ENCODE measurements around the gene KIR2DL3.
"Not testable (repeated sequence)": the region's sequence is repeated elsewhere in the genome, so short reads cannot be mapped to it uniquely, and the experiment has no call there.

KIR2DL3 gene

GRCh38 chr19:54778896-54779295 is 40.6 kb downstream of the KIR2DL3 start:
- not testable (repeated sequence) for H3K4me3 ChIP-seq (ENCODE audit: insufficient read length, low read depth); H3K27me3 ChIP-seq (ENCODE audit: insufficient read depth, insufficient read length); H3K9ac ChIP-seq (ENCODE audit: insufficient read length, low read depth); DNase-seq (ENCODE audit: low read depth, low spot score); H3K36me3 ChIP-seq (ENCODE audit: insufficient read depth, insufficient read length, low read length); H3K4me1 ChIP-seq (ENCODE audit: insufficient read depth, insufficient read length); H3K9me3 ChIP-seq (ENCODE audit: insufficient read depth, low read length)

- H3K36me3 ChIP-seq (ENCODE audit: insufficient read depth, insufficient read length, low read length); H3K9me3 ChIP-seq (ENCODE audit: insufficient read depth, low read length); DNase-seq (ENCODE audit: low read depth, low spot score); H3K9ac ChIP-seq (ENCODE audit: insufficient read length, low read depth); H3K4me1 ChIP-seq (ENCODE audit: insufficient read depth, insufficient read length); H3K4me3 ChIP-seq (ENCODE audit: insufficient read length, low read depth); H3K27me3 ChIP-seq (ENCODE audit: insufficient read depth, insufficient read length): not testable (repeated sequence)
Observed at GRCh38 chr19:54782916-54783315, 44.6 kb downstream of the KIR2DL3 start.

- H3K4me1 ChIP-seq (ENCODE audit: insufficient read depth, insufficient read length); H3K4me3 ChIP-seq (ENCODE audit: insufficient read length, low read depth); DNase-seq (ENCODE audit: low read depth, low spot score); H3K36me3 ChIP-seq (ENCODE audit: insufficient read depth, insufficient read length, low read length); H3K9ac ChIP-seq (ENCODE audit: insufficient read length, low read depth); H3K9me3 ChIP-seq (ENCODE audit: insufficient read depth, low read length): not testable (repeated sequence)
- H3K27me3 ChIP-seq (ENCODE audit: insufficient read depth, insufficient read length) = peaks cover 19% of the 10 kb centered on the region
Observed at GRCh38 chr19:54786091-54786723, 47.9 kb downstream of the KIR2DL3 start.

- not testable (repeated sequence) for H3K36me3 ChIP-seq (ENCODE audit: insufficient read depth, insufficient read length, low read length); DNase-seq (ENCODE audit: low read depth, low spot score); H3K9ac ChIP-seq (ENCODE audit: insufficient read length, low read depth); H3K4me3 ChIP-seq (ENCODE audit: insufficient read length, low read depth); H3K4me1 ChIP-seq (ENCODE audit: insufficient read depth, insufficient read length); H3K9me3 ChIP-seq (ENCODE audit: insufficient read depth, low read length)
- H3K27me3 ChIP-seq (ENCODE audit: insufficient read depth, insufficient read length) = peaks cover 27% of the 10 kb centered on the region
Observed at GRCh38 chr19:54788154-54788553, 49.8 kb downstream of the KIR2DL3 start.

- DNase-seq (ENCODE audit: low read depth, low spot score) = no peak
- no peaks in the 10 kb centered on the region for H3K36me3 ChIP-seq (ENCODE audit: insufficient read depth, insufficient read length, low read length)
- TF ChIP-seq ZNF274 (IDR thresholded peaks at IDR 0.05; ENCODE audit: low read depth, low read length) (no peak), YY1 (IDR thresholded peaks at IDR 0.05; ENCODE audit: insufficient read depth, insufficient read length) (no peak), SUZ12 (IDR thresholded peaks at IDR 0.05; ENCODE audit: extremely low read depth, insufficient read depth, insufficient read length) (no peak)
Observed at GRCh38 chr19:54790711-54791110, 52.4 kb downstream of the KIR2DL3 start.

GRCh38 chr19:54791476-54791875 is 53.2 kb downstream of the KIR2DL3 start:
- Histone ChIP-seq H3K27me3 (ENCODE audit: insufficient read depth, insufficient read length) (peaks cover 30% of the 10 kb centered on the region), H3K9me3 (ENCODE audit: insufficient read depth, low read length) (no peaks in the 10 kb centered on the region)
- TF ChIP-seq YY1 (IDR thresholded peaks at IDR 0.05; ENCODE audit: insufficient read depth, insufficient read length) (no peak), ZNF274 (IDR thresholded peaks at IDR 0.05; ENCODE audit: low read depth, low read length) (no peak), SUZ12 (IDR thresholded peaks at IDR 0.05; ENCODE audit: extremely low read depth, insufficient read depth, insufficient read length) (no peak)

More at GRCh38 chr19:54790711-54791110, 52.4 kb downstream of the KIR2DL3 start:
- Histone ChIP-seq H3K27me3 (ENCODE audit: insufficient read depth, insufficient read length) (peaks cover 30% of the 10 kb centered on the region), H3K9me3 (ENCODE audit: insufficient read depth, low read length) (no peaks in the 10 kb centered on the region), H3K4me1 (ENCODE audit: insufficient read depth, insufficient read length) (no peaks in the 10 kb centered on the region), H3K4me3 (ENCODE audit: insufficient read length, low read depth) (no peak overlapping the region), H3K9ac (ENCODE audit: insufficient read length, low read depth) (no peak overlapping the region)

GRCh38 chr19:54792814-54793213 is 54.5 kb downstream of the KIR2DL3 start:
- H3K4me3 ChIP-seq (ENCODE audit: insufficient read length, low read depth) = no peak overlapping the region
- no peaks in the 10 kb centered on the region for H3K36me3 ChIP-seq (ENCODE audit: insufficient read depth, insufficient read length, low read length)
- H3K27me3 ChIP-seq (ENCODE audit: insufficient read depth, insufficient read length) = peaks cover 39% of the 10 kb centered on the region
- no peak overlapping the region for H3K9ac ChIP-seq (ENCODE audit: insufficient read length, low read depth)
- no peaks in the 10 kb centered on the region for H3K9me3 ChIP-seq (ENCODE audit: insufficient read depth, low read length)
- TF ChIP-seq SUZ12 (IDR thresholded peaks at IDR 0.05; ENCODE audit: extremely low read depth, insufficient read depth, insufficient read length) (no peak), YY1 (IDR thresholded peaks at IDR 0.05; ENCODE audit: insufficient read depth, insufficient read length) (no peak), ZNF274 (IDR thresholded peaks at IDR 0.05; ENCODE audit: low read depth, low read length) (no peak)
- H3K4me1 ChIP-seq (ENCODE audit: insufficient read depth, insufficient read length) = no peaks in the 10 kb centered on the region
- DNase-seq (ENCODE audit: low read depth, low spot score) = no peak

More at GRCh38 chr19:54791476-54791875, 53.2 kb downstream of the KIR2DL3 start:
- Histone ChIP-seq H3K9ac (ENCODE audit: insufficient read length, low read depth) (no peak overlapping the region), H3K4me1 (ENCODE audit: insufficient read depth, insufficient read length) (no peaks in the 10 kb centered on the region), H3K4me3 (ENCODE audit: insufficient read length, low read depth) (no peak overlapping the region), H3K36me3 (ENCODE audit: insufficient read depth, insufficient read length, low read length) (no peaks in the 10 kb centered on the region)
- DNase-seq (ENCODE audit: low read depth, low spot score) = no peak

GRCh38 chr19:54795758-54796157 is 57.4 kb downstream of the KIR2DL3 start:
- Histone ChIP-seq H3K4me3 (ENCODE audit: insufficient read length, low read depth) (no peak overlapping the region), H3K27me3 (ENCODE audit: insufficient read depth, insufficient read length) (peaks cover 29% of the 10 kb centered on the region), H3K4me1 (ENCODE audit: insufficient read depth, insufficient read length) (no peaks in the 10 kb centered on the region), H3K9ac (ENCODE audit: insufficient read length, low read depth) (no peak overlapping the region), H3K36me3 (ENCODE audit: insufficient read depth, insufficient read length, low read length) (no peaks in the 10 kb centered on the region), H3K9me3 (ENCODE audit: insufficient read depth, low read length) (no peaks in the 10 kb centered on the region)
- DNase-seq (ENCODE audit: low read depth, low spot score) = no peak
- TF ChIP-seq SUZ12 (IDR thresholded peaks at IDR 0.05; ENCODE audit: extremely low read depth, insufficient read depth, insufficient read length) = no peak
- no peak for TF ChIP-seq YY1 (IDR thresholded peaks at IDR 0.05; ENCODE audit: insufficient read depth, insufficient read length)
- no peak for TF ChIP-seq ZNF274 (IDR thresholded peaks at IDR 0.05; ENCODE audit: low read depth, low read length)
